Caco-2 (cell line): ENCODE measurements around the gene MAP3K7CL. TPM values are rescaled to one million over a fixed set of nuclear protein-coding genes. Genes with fewer than 3 reads are reported as not detected.

Experiments
- BruUV-seq: library from RNA; stranded (reverse); fragments of 400-500 nt; replicated peaks from 2 replicates; lab custom pipeline; 2021; lab: Mats Ljungman, UMichigan
- CTCF ChIA-PET: fragments of 300-600 bp; sonication (Branson Sonifier 250); formaldehyde crosslinking; loops from one replicate; lab custom pipeline; 2022; ENCODE audit warnings: antibody characterized with exemption; lab: Charles Lee
- POLR2A ChIA-PET: fragments of 300-600 bp; sonication (Branson Sonifier 250); formaldehyde crosslinking; loops from one replicate; lab custom pipeline; 2022; ENCODE audit warnings: antibody characterized with exemption; lab: Charles Lee
- DNase-seq, 2 experiments: peaks; one replicate each; pipeline versions ENCODE4 v3.0.0 to v3.0.0-alpha.2; 2020 to 2022
- H3K27me3 ChIP-seq: replicated peaks from 2 replicates; pipeline ENCODE4 v1.6.0; 2011; ENCODE audit warnings: low read length; ENCODE audit not compliant: control insufficient read depth, insufficient read depth
- H3K36me3 ChIP-seq: 2 replicates; pipeline ENCODE4 v1.5.1; 2011; ENCODE audit warnings: low read length; ENCODE audit not compliant: control insufficient read depth, insufficient read depth
- H3K4me1 ChIP-seq: fragments of 250-450 bp; sonication (Bioruptor Pico); 2 replicates; pipeline ENCODE4 v1.5.1; 2020; ENCODE audit warnings: mild to moderate bottlenecking
- H3K4me3 ChIP-seq: 2 replicates; pipeline ENCODE4 v1.5.1; 2011; ENCODE audit warnings: low read depth, mild to moderate bottlenecking, control low read depth, low read length
- H3K9me3 ChIP-seq: fragments of 250-450 bp; sonication (Bioruptor Pico); 2 replicates; pipeline ENCODE4 v1.5.1; 2020; ENCODE audit warnings: mild to moderate bottlenecking, moderate library complexity
- H3K27ac Mint-ChIP-seq: one replicate; pipeline ENCODE4 v1.8.0; 2022; ENCODE audit warnings: mixed read lengths; ENCODE audit not compliant: unreplicated experiment
- H3K27me3 Mint-ChIP-seq: one replicate; pipeline ENCODE4 v1.8.0; 2022; ENCODE audit warnings: mixed read lengths; ENCODE audit not compliant: insufficient read depth, unreplicated experiment
- H3K36me3 Mint-ChIP-seq: one replicate; pipeline ENCODE4 v1.8.0; 2022; ENCODE audit warnings: mild to moderate bottlenecking, mixed read lengths; ENCODE audit not compliant: insufficient read depth, unreplicated experiment
- H3K4me1 Mint-ChIP-seq: one replicate; pipeline ENCODE4 v1.8.0; 2022; ENCODE audit warnings: low read depth, mixed read lengths; ENCODE audit not compliant: unreplicated experiment
- H3K4me3 Mint-ChIP-seq: one replicate; pipeline ENCODE4 v1.8.0; 2022; ENCODE audit warnings: mild to moderate bottlenecking, moderate library complexity, mixed read lengths; ENCODE audit not compliant: unreplicated experiment
- H3K9me3 Mint-ChIP-seq: one replicate; pipeline ENCODE4 v1.8.0; 2022; ENCODE audit warnings: mixed read lengths; ENCODE audit not compliant: unreplicated experiment
- CTCF ChIP-seq, 2 experiments: fragments of 200-600 bp in 1 of 2; IDR thresholded peaks; 1 replicate in 1 of 2; 2 replicates in 1 of 2; pipeline versions ENCODE4 v1.5.1 to v1.8.0; 2011 to 2022; ENCODE audit warnings: antibody characterized with exemption in 1 of 2, control low read depth in 1 of 2, inconsistent platforms in 1 of 2, low read depth in 1 of 2, low read length in 1 of 2, mild to moderate bottlenecking in 1 of 2, moderate library complexity in 1 of 2; ENCODE audit not compliant: insufficient read depth in 1 of 2, severe bottlenecking in 1 of 2, unreplicated experiment in 1 of 2
- intact Hi-C: fragments of 100-400 bp; cut with micrococcal nuclease; formaldehyde crosslinking; loops from one replicate; pipeline ENCODE4 v1.10.0; 2022; ENCODE audit not compliant: unreplicated experiment
- total RNA-seq: library from RNA; stranded (reverse); gene quantifications from 2 replicates; pipeline ENCODE4 v1.2.3, GENCODE V29; 2022

Gene MAP3K7CL
- total RNA-seq, 1 experiment from 2014 or later = 8.2 TPM

GRCh38 chr21:29084372-29084771 lies 46.1 kb upstream of the MAP3K7CL start:
- Mint-ChIP-seq H3K27ac (no peak overlapping the region), H3K4me3 (no peak overlapping the region), H3K27me3 (no peaks in the 10 kb centered on the region), H3K4me1 (no peaks in the 10 kb centered on the region), H3K36me3 (peaks cover 20% of the 10 kb centered on the region), H3K9me3 (no peaks in the 10 kb centered on the region)
- Histone ChIP-seq H3K27me3 (no peaks in the 10 kb centered on the region), H3K9me3 (no peaks in the 10 kb centered on the region), H3K36me3 (no peaks in the 10 kb centered on the region), H3K4me1 (no peaks in the 10 kb centered on the region), H3K4me3 (no peak overlapping the region)
- ChIA-PET POLR2A (no interaction called here), CTCF (no interaction called here)
- intact Hi-C loops = no loop called here
- no TSS peak for BruUV-seq
- TF ChIP-seq CTCF (IDR thresholded peaks at IDR 0.05; ENCODE audit: insufficient read depth in 1 of 2, low read depth in 1 of 2, low read length in 1 of 2, severe bottlenecking in 1 of 2, unreplicated experiment in 1 of 2) = no peak
- DNase-seq = no peak

GRCh38 chr21:29085106-29085752 lies 45.2 kb upstream of the MAP3K7CL start:
- Histone ChIP-seq H3K36me3 (no peaks in the 10 kb centered on the region), H3K4me3 (no peak overlapping the region), H3K4me1 (no peaks in the 10 kb centered on the region), H3K9me3 (no peaks in the 10 kb centered on the region), H3K27me3 (no peaks in the 10 kb centered on the region)
- CTCF ChIA-PET = no interaction called here
- H3K4me3 Mint-ChIP-seq = no peak overlapping the region
- DNase-seq = no peak
- no peak for TF ChIP-seq CTCF (IDR thresholded peaks at IDR 0.05; ENCODE audit: insufficient read depth in 1 of 2, low read depth in 1 of 2, low read length in 1 of 2, severe bottlenecking in 1 of 2, unreplicated experiment in 1 of 2)
- intact Hi-C loops = no loop called here
- no peak overlapping the region for H3K27ac Mint-ChIP-seq
- POLR2A ChIA-PET = no interaction called here
- BruUV-seq = no TSS peak
- peaks cover 20% of the 10 kb centered on the region for H3K36me3 Mint-ChIP-seq
- H3K9me3 Mint-ChIP-seq = no peaks in the 10 kb centered on the region
- no peaks in the 10 kb centered on the region for H3K27me3 Mint-ChIP-seq
- no peaks in the 10 kb centered on the region for H3K4me1 Mint-ChIP-seq

- Histone ChIP-seq H3K9me3 (no peaks in the 10 kb centered on the region), H3K4me1 (no peaks in the 10 kb centered on the region), H3K36me3 (no peaks in the 10 kb centered on the region), H3K4me3 (no peak overlapping the region), H3K27me3 (no peaks in the 10 kb centered on the region)
- POLR2A ChIA-PET = no interaction called here
- DNase-seq = no peak
- Mint-ChIP-seq H3K9me3 (no peaks in the 10 kb centered on the region), H3K27ac (no peak overlapping the region), H3K4me3 (no peak overlapping the region), H3K36me3 (peaks cover 33% of the 10 kb centered on the region), H3K4me1 (peaks cover under 1% of the 10 kb centered on the region), H3K27me3 (no peaks in the 10 kb centered on the region)
- intact Hi-C loops = loop anchor here (5.0 kb wide), 1 partner anchor 71 kb away; no protein-coding TSS in a partner anchor
- TF ChIP-seq CTCF (IDR thresholded peaks at IDR 0.05; ENCODE audit: insufficient read depth in 1 of 2, low read depth in 1 of 2, low read length in 1 of 2, severe bottlenecking in 1 of 2, unreplicated experiment in 1 of 2) = no peak
- CTCF ChIA-PET = no interaction called here
- BruUV-seq = no TSS peak
Measured at GRCh38 chr21:29091033-29091432, 39.4 kb upstream of the MAP3K7CL start.
